GM23338 (cell line): ENCODE measurements around the gene SLC66A2. TPM values are rescaled to one million over a fixed set of nuclear protein-coding genes. Genes with fewer than 3 reads are reported as not detected.

ENCODE experiments used
- ATAC-seq: fragments of 200-7000 bp; cut with Tn5 transposase; 3 replicates; pipeline ENCODE4 v1.9.1; 2020
- DNase-seq: peaks from one replicate; pipeline ENCODE4 v3.0.0-alpha.2; 2015; ENCODE audit warnings: low spot score
- H2AFZ ChIP-seq: fragments of 200-600 bp; sonication (generic); 2 replicates; pipeline ENCODE4 v1.8.0; 2016; ENCODE audit warnings: antibody characterized with exemption, mild to moderate bottlenecking, moderate library complexity
- H3F3A ChIP-seq: fragments of 200-600 bp; sonication (generic); replicated peaks from 2 replicates; pipeline ENCODE4 v1.8.0; 2017; ENCODE audit warnings: antibody characterized with exemption, mixed run types, low read depth
- H3K27ac ChIP-seq: fragments of 200-600 bp; sonication (generic); 2 replicates; pipeline ENCODE4 v1.6.1; 2016; ENCODE audit warnings: low read depth
- H3K27me3 ChIP-seq: fragments of 200-600 bp; sonication (generic); 2 replicates; pipeline ENCODE4 v1.8.0; 2016; ENCODE audit warnings: mild to moderate bottlenecking, mixed run types, moderate library complexity; ENCODE audit not compliant: insufficient read depth
- H3K36me3 ChIP-seq: fragments of 200-600 bp; sonication (generic); 2 replicates; pipeline ENCODE4 v1.8.0; 2016; ENCODE audit warnings: mild to moderate bottlenecking; ENCODE audit not compliant: insufficient read depth
- H3K4me1 ChIP-seq: fragments of 200-600 bp; sonication (generic); 2 replicates; pipeline ENCODE4 v1.8.0; 2016; ENCODE audit warnings: mild to moderate bottlenecking, moderate library complexity; ENCODE audit not compliant: insufficient read depth
- H3K4me2 ChIP-seq: fragments of 200-600 bp; sonication (generic); 2 replicates; pipeline ENCODE4 v1.7.1; 2017; ENCODE audit warnings: mixed run types
- H3K4me3 ChIP-seq: fragments of 200-600 bp; sonication (generic); 2 replicates; pipeline ENCODE4 v1.6.1; 2016; ENCODE audit warnings: mixed run types
- H3K79me2 ChIP-seq: fragments of 200-600 bp; sonication (generic); replicated peaks from 2 replicates; pipeline ENCODE4 v1.8.0; 2017; ENCODE audit warnings: mild to moderate bottlenecking; ENCODE audit not compliant: insufficient read depth
- H3K9me2 ChIP-seq: fragments of 200-600 bp; sonication (generic); 2 replicates; pipeline ENCODE4 v1.8.0; 2017; ENCODE audit not compliant: insufficient read depth
- H4K20me1 ChIP-seq: fragments of 200-600 bp; sonication (generic); replicated peaks from 2 replicates; pipeline ENCODE4 v1.8.0; 2017; ENCODE audit warnings: mild to moderate bottlenecking; ENCODE audit not compliant: insufficient read depth
- H3K27ac Mint-ChIP-seq: 2 replicates; pipeline ENCODE4 v1.8.0; 2020; ENCODE audit warnings: inconsistent platforms, mild to moderate bottlenecking, moderate library complexity, mixed read lengths
- H3K27me3 Mint-ChIP-seq: 3 replicates; pipeline ENCODE4 v1.8.0; 2022; ENCODE audit warnings: low read depth, mild to moderate bottlenecking, moderate library complexity, mixed read lengths, inconsistent platforms; ENCODE audit not compliant: insufficient read depth, poor library complexity
- H3K36me3 Mint-ChIP-seq: 3 replicates; pipeline ENCODE4 v1.8.0; 2021; ENCODE audit warnings: low read depth, mild to moderate bottlenecking, inconsistent platforms, moderate library complexity, mixed read lengths
- H3K4me1 Mint-ChIP-seq: 3 replicates; pipeline ENCODE4 v1.8.0; 2020; ENCODE audit warnings: mild to moderate bottlenecking, inconsistent platforms, mixed read lengths
- H3K4me3 Mint-ChIP-seq: 3 replicates; pipeline ENCODE4 v1.8.0; 2021; ENCODE audit warnings: moderate library complexity, mild to moderate bottlenecking, inconsistent platforms, mixed read lengths
- H3K9me3 Mint-ChIP-seq: 3 replicates; pipeline ENCODE4 v1.8.0; 2020; ENCODE audit warnings: moderate library complexity, mild to moderate bottlenecking, inconsistent platforms, mixed read lengths
- CREB1 ChIP-seq: fragments of 250-450 bp; sonication (Bioruptor Pico); IDR thresholded peaks from 2 replicates; pipeline ENCODE4 v1.5.0; 2020; ENCODE audit warnings: low read depth, mild to moderate bottlenecking, moderate library complexity
- CTCF ChIP-seq, 2 experiments: fragments of 200-600 bp in 1 of 2; sonication (generic) in 1 of 2; conservative IDR thresholded peaks; 2 replicates each; pipeline versions ENCODE4 v1.5.1 to v1.6.1; 2016 to 2017; ENCODE audit warnings: antibody characterized with exemption in 2 of 2, low read depth in 2 of 2, mild to moderate bottlenecking in 2 of 2, moderate library complexity in 1 of 2
- EZH2phosphoT487 ChIP-seq: fragments of 200-600 bp; sonication (generic); IDR thresholded peaks from one replicate; pipeline ENCODE4 v1.8.1; 2018; ENCODE audit warnings: antibody characterized with exemption; ENCODE audit not compliant: unreplicated experiment
- JUNB ChIP-seq: IDR thresholded peaks from one replicate; pipeline ENCODE4 v1.6.1; 2016; ENCODE audit warnings: antibody characterized with exemption; ENCODE audit not compliant: unreplicated experiment
- NANOG ChIP-seq: IDR thresholded peaks from 2 replicates; pipeline ENCODE4 v1.6.1; 2016; ENCODE audit warnings: antibody characterized with exemption, borderline replicate concordance
- POLR2AphosphoS5 ChIP-seq: IDR thresholded peaks from 2 replicates; pipeline ENCODE4 v1.6.1; 2016; ENCODE audit warnings: antibody characterized with exemption, low read depth
- REST ChIP-seq: IDR thresholded peaks from one replicate; pipeline ENCODE4 v1.6.1; 2018; ENCODE audit warnings: antibody characterized with exemption; ENCODE audit not compliant: unreplicated experiment
- STAT1 ChIP-seq: IDR thresholded peaks from one replicate; pipeline ENCODE4 v1.6.1; 2016; ENCODE audit warnings: antibody characterized with exemption; ENCODE audit not compliant: unreplicated experiment
- ZNF114 ChIP-seq: fragments of 250-450 bp; sonication (Bioruptor Pico); IDR thresholded peaks from 2 replicates; pipeline ENCODE4 v1.5.0; 2020; ENCODE audit warnings: mild to moderate bottlenecking, moderate library complexity
- polyA plus RNA-seq: library from polyadenylated mRNA; unstranded; fragments of >200 nt; fragmentation: Nextera tagmentation; extraction: Ambion mirVana; gene quantifications from 2 replicates; pipeline ENCODE4 v1.2.1, GENCODE V29; 2016
- total RNA-seq: library from RNA; depleted of rRNA; stranded (reverse); fragments of >200 nt; shearing (Covaris generic); gene quantifications from 2 replicates; pipeline ENCODE4 v1.2.3, GENCODE V29; 2014
- TF ChIP-seq, protein P1 (sequence below): IDR thresholded peaks from 2 replicates; pipeline ENCODE4 v1.6.1; 2016; ENCODE audit warnings: antibody characterized with exemption
- TF ChIP-seq, protein P2 (sequence below): fragments of 250-450 bp; sonication (Bioruptor Pico); IDR thresholded peaks from 2 replicates; pipeline ENCODE4 v1.5.0; 2020; ENCODE audit warnings: mild to moderate bottlenecking, moderate library complexity

The SLC66A2 gene
- total and polyA plus RNA-seq, 2 experiments from 2014 or later = 4.0 to 18.1 TPM

DNA sequence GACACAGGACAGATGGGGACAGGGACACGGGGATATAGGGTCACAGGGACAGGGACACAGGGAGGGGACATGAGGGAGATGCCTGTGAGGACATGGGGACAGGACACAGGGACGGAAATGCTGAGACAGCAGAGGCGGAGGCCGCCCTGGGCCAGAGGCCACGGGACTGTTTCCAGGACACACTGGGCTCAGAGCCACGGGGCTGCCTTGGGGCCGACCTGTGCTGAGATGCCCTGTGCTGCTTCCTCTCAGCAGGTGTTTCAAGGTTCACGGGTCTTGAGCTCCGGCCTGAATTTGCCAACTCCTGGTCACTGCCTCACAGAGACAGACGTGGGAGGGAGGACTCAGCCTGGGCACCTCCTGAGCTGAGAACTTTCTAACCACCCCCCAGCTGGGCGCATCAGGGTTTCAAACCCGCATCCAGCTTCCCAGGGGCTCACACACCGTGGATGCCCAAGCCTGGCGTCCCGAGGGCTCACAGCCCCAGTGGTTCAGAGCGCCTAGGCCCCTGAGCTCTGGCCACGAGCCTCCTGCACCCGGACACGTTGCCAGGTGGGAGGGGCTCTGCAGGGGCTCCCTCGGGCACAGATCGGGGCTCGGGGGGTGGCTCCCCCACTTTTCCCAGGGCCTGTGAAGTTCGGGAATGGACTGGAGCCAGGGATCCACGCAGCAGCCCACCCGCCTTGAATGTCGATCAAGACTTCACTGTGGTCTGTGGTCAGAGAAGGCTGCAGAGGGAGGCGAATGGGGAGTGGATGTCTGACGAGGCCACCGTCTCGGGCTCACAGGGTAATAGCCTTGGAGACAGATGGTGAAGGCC is 64.1 kb downstream of the SLC66A2 start:
- DNase-seq (no peak), ATAC-seq (no peak)
- Mint-ChIP-seq H3K27ac (no peak overlapping the region), H3K4me1 (no peaks in the 10 kb centered on the region), H3K4me3 (no peak overlapping the region), H3K27me3 (peaks cover 11% of the 10 kb centered on the region), H3K36me3 (peaks cover 7% of the 10 kb centered on the region), H3K9me3 (peaks cover 47% of the 10 kb centered on the region)
- Histone ChIP-seq H3K4me1 (no peaks in the 10 kb centered on the region), H4K20me1 (no peaks in the 10 kb centered on the region), H3K27ac (no peak overlapping the region), H3K4me3 (no peak overlapping the region), H3K4me2 (no peak overlapping the region), H3K27me3 (no peaks in the 10 kb centered on the region), H3F3A (no peaks in the 10 kb centered on the region), H3K79me2 (no peaks in the 10 kb centered on the region), H2AFZ (no peak overlapping the region), H3K9me2 (no peaks in the 10 kb centered on the region), H3K36me3 (no peaks in the 10 kb centered on the region)
- TF ChIP-seq, protein P1, sequence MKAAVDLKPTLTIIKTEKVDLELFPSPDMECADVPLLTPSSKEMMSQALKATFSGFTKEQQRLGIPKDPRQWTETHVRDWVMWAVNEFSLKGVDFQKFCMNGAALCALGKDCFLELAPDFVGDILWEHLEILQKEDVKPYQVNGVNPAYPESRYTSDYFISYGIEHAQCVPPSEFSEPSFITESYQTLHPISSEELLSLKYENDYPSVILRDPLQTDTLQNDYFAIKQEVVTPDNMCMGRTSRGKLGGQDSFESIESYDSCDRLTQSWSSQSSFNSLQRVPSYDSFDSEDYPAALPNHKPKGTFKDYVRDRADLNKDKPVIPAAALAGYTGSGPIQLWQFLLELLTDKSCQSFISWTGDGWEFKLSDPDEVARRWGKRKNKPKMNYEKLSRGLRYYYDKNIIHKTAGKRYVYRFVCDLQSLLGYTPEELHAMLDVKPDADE = no peak
- TF ChIP-seq JUNB (no peak), STAT1 (no peak), NANOG (no peak), POLR2AphosphoS5 (no peak), ZNF114 (CRISPR knock-in tag) (no peak), CREB1 (no peak), EZH2phosphoT487 (no peak), CTCF (conservative IDR thresholded peaks at IDR 0.05; ENCODE audit: low read depth in 2 of 2) (no peak), REST (no peak)
- TF ChIP-seq, protein P2, sequence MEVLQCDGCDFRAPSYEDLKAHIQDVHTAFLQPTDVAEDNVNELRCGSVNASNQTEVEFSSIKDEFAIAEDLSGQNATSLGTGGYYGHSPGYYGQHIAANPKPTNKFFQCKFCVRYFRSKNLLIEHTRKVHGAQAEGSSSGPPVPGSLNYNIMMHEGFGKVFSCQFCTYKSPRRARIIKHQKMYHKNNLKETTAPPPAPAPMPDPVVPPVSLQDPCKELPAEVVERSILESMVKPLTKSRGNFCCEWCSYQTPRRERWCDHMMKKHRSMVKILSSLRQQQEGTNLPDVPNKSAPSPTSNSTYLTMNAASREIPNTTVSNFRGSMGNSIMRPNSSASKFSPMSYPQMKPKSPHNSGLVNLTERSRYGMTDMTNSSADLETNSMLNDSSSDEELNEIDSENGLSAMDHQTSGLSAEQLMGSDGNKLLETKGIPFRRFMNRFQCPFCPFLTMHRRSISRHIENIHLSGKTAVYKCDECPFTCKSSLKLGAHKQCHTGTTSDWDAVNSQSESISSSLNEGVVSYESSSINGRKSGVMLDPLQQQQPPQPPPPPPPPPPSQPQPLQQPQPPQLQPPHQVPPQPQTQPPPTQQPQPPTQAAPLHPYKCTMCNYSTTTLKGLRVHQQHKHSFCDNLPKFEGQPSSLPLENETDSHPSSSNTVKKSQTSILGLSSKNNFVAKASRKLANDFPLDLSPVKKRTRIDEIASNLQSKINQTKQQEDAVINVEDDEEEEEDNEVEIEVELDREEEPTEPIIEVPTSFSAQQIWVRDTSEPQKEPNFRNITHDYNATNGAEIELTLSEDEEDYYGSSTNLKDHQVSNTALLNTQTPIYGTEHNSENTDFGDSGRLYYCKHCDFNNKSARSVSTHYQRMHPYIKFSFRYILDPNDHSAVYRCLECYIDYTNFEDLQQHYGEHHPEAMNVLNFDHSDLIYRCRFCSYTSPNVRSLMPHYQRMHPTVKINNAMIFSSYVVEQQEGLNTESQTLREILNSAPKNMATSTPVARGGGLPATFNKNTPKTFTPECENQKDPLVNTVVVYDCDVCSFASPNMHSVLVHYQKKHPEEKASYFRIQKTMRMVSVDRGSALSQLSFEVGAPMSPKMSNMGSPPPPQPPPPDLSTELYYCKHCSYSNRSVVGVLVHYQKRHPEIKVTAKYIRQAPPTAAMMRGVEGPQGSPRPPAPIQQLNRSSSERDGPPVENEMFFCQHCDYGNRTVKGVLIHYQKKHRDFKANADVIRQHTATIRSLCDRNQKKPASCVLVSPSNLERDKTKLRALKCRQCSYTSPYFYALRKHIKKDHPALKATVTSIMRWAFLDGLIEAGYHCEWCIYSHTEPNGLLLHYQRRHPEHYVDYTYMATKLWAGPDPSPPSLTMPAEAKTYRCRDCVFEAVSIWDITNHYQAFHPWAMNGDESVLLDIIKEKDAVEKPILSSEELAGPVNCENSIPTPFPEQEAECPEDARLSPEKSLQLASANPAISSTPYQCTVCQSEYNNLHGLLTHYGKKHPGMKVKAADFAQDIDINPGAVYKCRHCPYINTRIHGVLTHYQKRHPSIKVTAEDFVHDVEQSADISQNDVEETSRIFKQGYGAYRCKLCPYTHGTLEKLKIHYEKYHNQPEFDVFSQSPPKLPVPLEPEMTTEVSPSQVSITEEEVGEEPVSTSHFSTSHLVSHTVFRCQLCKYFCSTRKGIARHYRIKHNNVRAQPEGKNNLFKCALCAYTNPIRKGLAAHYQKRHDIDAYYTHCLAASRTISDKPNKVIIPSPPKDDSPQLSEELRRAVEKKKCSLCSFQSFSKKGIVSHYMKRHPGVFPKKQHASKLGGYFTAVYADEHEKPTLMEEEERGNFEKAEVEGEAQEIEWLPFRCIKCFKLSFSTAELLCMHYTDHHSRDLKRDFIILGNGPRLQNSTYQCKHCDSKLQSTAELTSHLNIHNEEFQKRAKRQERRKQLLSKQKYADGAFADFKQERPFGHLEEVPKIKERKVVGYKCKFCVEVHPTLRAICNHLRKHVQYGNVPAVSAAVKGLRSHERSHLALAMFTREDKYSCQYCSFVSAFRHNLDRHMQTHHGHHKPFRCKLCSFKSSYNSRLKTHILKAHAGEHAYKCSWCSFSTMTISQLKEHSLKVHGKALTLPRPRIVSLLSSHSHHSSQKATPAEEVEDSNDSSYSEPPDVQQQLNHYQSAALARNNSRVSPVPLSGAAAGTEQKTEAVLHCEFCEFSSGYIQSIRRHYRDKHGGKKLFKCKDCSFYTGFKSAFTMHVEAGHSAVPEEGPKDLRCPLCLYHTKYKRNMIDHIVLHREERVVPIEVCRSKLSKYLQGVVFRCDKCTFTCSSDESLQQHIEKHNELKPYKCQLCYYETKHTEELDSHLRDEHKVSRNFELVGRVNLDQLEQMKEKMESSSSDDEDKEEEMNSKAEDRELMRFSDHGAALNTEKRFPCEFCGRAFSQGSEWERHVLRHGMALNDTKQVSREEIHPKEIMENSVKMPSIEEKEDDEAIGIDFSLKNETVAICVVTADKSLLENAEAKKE (CRISPR knock-in tag) = no peak
